GM19395 (cell line): ENCODE data around the gene IQCF6.
"Not testable (repeated sequence)": the region's sequence is repeated elsewhere in the genome, so short reads cannot be mapped to it uniquely, and the experiment has no call there.

Experiments used
- ATAC-seq: cut with Tn5 transposase; IDR thresholded peaks from one replicate; pipeline ENCODE4 v1.9.1; 2021; ENCODE audit warnings: mild to moderate bottlenecking, moderate library complexity; ENCODE audit not compliant: unreplicated experiment

Gene IQCF6

DNA sequence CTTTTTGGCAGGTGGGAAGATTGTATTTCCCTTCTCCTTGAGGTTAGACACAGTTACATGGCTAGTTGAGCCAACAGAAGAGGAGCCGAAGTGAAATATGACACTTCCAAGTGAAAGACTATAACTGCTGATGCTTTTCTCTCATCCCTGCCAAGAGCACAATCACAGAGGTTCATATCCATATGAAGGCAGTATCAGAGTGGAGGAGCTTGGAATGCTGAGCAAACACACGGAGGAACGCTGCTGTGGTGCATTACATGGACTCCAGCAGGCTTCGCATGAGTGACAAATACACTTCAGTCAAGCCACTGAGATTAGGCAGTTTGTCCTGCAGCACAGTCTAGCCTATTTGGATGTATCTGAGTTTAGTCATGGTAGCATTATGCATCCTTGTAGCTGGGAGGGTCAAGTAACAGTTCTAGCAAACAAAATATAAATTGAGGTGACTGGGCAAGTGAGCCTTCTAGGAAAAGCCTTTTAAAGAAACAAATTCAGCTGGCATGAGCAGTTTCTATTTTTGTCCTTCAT, 5.4 kb downstream of the IQCF6 start:
- no peak for ATAC-seq

GRCh38 chr3:51759203-51759602, 19.8 kb downstream of the IQCF6 start:
- ATAC-seq: no peak

- not testable (repeated sequence) for ATAC-seq
Observed at GRCh38 chr3:51753763-51754750, 25.0 kb downstream of the IQCF6 start.

GRCh38 chr3:51751287-51751686, 27.8 kb downstream of the IQCF6 start:
- ATAC-seq: no peak

DNA sequence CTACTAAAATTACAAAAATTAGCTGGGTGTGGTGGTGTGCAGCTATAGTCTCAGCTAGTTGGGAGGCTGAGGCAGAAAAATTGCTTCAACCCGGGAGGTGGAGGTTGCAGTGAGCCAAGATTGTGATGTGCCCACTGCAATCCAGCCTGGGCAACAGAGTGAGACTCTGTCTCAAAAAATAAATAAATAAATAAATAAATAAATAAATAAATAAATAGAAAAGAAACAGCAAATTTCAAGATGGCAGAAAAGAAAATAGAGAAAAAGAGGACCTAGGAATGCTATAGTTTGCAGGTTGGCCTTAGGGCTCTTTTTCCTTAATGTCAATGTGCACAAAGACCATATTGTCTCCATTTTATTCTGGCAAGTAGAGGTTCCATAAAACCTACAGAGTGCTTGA, 28.2 kb downstream of the IQCF6 start:
- no peak for ATAC-seq

DNA sequence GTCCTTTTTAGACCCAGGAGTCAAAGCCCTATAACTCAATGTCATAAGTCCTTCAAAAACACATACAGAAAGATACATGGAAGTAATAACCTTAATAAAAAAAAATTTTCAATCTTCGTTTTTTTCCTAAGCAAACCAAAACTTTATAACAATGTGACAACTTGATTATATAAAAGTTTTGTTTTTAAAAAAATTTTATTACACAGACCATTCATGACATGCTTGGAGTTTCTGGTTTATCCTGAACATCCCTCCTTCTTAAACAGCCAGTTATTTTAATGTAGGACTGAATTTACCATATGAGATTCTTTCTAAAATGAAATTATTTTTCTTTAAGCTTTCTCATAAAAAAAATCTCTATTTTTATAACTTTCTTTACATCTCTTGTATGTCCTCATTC, 30.7 kb downstream of the IQCF6 start:
- no peak for ATAC-seq

DNA sequence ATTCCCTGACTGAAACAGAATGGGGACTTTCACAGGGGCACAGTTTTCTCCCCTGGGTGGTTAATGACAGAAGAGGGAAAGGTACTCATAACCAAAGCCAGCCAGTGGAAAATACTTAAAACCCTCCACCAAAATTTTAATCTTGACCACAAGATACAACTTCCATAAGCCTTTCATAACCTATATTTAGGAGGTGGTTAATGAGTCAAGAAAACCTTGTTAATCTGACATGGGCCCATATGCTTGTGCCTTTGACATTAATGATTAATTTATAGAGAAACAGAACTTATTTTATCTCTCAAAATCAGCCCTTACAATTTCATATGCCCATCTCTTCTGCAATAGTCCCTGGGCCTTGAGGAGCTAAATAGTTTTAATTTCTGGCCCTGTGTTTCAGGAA, 31.2 kb downstream of the IQCF6 start:
- ATAC-seq: no peak

DNA sequence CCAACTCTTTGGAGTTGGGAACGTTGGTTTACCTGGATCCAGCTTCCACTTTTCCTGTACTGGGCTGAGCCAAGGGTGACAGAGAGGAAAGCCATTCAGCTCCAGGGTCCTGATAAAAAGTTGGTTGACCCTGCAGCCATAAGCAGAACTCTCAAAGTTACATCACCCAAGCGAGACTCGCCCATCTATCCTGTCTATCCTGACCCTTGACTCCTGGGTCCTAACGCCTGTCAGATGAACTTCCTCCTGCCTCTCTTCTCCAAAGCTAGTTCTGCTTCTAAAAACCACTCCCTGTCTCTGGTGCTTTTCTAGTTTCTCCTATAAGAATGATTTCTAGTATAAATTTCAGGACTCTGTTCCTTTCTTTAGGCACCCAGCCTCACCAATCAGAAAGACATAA, 36.1 kb downstream of the IQCF6 start:
- not testable (repeated sequence) for ATAC-seq

DNA sequence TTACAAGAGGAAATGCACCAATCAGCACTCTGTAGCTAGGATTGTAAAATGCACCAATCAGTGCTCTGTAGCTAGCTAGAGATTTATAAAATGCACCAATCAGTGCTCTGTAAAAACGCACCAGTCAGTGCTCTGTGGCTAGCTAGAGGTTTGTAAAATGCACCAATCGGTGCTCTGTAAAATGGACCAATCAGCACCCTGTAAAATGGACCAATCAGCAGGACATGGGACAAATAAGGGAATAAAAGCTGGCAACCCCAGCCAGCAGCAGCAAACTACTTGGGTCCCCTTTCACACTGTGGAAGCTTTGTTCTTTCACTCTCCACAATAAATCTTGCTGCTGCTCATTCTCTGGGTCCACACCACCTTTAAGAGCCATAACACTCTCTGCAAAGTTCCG, 36.7 kb downstream of the IQCF6 start:
- ATAC-seq: not testable (repeated sequence)

GRCh38 chr3:51739110-51739509, 39.9 kb downstream of the IQCF6 start:
- ATAC-seq: no peak

DNA sequence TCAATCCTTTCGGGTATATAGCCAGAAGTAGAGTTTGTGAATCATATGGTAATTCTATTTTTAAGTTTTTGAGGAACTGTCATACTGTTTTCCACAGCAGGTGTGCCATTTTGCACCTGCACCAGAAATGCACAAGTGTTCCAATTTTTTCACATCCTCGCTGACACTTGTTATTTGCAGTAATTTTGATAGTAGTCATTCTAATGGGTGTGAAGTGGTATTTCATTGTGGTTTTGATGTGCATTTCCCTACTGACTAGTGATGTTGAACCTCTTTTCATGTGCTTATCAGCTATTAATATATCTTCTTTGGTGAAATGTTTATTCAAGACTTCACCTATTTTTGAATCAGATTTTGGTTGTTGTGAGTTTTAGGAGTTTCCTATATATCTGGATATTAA, 43.1 kb downstream of the IQCF6 start:
- ATAC-seq: no peak

- ATAC-seq: no peak
Observed at GRCh38 chr3:51735039-51735438, 44.0 kb downstream of the IQCF6 start.

DNA sequence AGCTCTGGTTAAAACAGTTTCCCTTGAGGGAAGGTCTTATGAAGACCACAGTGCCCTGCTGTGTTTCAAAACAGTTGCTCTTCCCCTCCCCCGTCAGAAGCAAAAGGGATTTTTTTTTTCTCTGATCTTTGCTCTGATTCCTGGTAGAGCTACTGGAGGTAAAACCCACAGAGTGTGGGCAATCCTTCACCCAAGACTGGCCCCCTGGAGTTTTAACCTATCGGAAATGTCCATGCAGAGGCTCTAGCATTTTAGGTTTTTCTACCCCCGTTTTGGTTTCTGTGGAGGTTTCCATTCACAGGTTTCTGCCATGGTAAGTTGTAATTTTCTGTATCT, 44.5 kb downstream of the IQCF6 start:
- no peak for ATAC-seq

GRCh38 chr3:51733859-51734571, 45.0 kb downstream of the IQCF6 start:
- no peak for ATAC-seq

GRCh38 chr3:51729042-51729633, 49.9 kb downstream of the IQCF6 start:
- no peak for ATAC-seq
